K562 (cell line): ENCODE results near the gene UNC5B. TPM values are rescaled to one million over a fixed set of nuclear protein-coding genes. Genes with fewer than 3 reads are reported as not detected.

ENCODE experiments used
- CBX3 ChIP-seq, 2 experiments: IDR thresholded peaks; 1 replicate in 1 of 2; 2 replicates in 1 of 2; pipeline ENCODE4 v1.6.1; 2012; ENCODE audit warnings: inconsistent platforms in 2 of 2, low read length in 2 of 2, borderline replicate concordance in 1 of 2, control low read depth in 1 of 2
- ETV6 ChIP-seq, 3 experiments: fragments of 150-350 bp in 1 of 3; sonication (generic) in 1 of 3; formaldehyde crosslinking in 1 of 3; IDR thresholded peaks; 2 replicates each; pipeline versions ENCODE4 v1.6.1 to v1.8.0; 2014 to 2022; ENCODE audit warnings: borderline replicate concordance in 2 of 3, low read depth in 2 of 3, antibody characterized with exemption in 1 of 3, low read length in 1 of 3, mild to moderate bottlenecking in 1 of 3, missing genetic modification reagents in 1 of 3
- EWSR1 ChIP-seq: fragments of 450-650 bp; IDR thresholded peaks from 2 replicates; pipeline ENCODE4 v1.6.1; 2018; ENCODE audit warnings: borderline replicate concordance, mild to moderate bottlenecking, low read depth, moderate library complexity; ENCODE audit not compliant: partially characterized antibody
- GABPB1 ChIP-seq: sonication (generic); formaldehyde crosslinking; IDR thresholded peaks from 2 replicates; pipeline ENCODE4 v1.8.0; 2022; ENCODE audit warnings: mild to moderate bottlenecking, missing genetic modification reagents
- GATAD2A ChIP-seq: fragments of 450-650 bp; IDR thresholded peaks from 2 replicates; pipeline ENCODE4 v1.6.1; 2017
- HDAC1 ChIP-seq, 2 experiments: fragments of 450-650 bp; IDR thresholded peaks; 2 replicates each; pipeline ENCODE4 v1.6.1; 2016 to 2017; ENCODE audit warnings: inconsistent platforms in 1 of 2, mild to moderate bottlenecking in 1 of 2, moderate library complexity in 1 of 2
- HDGF ChIP-seq: fragments of 450-650 bp; IDR thresholded peaks from 2 replicates; pipeline ENCODE4 v1.6.1; 2016
- IRF1 ChIP-seq: sonication (generic); formaldehyde crosslinking; IDR thresholded peaks from 2 replicates; pipeline ENCODE4 v1.8.0; 2022; ENCODE audit warnings: missing genetic modification reagents, mild to moderate bottlenecking, borderline replicate concordance
- JUN ChIP-seq, 2 experiments: sonication (generic) in 1 of 2; formaldehyde crosslinking in 1 of 2; IDR thresholded peaks; 2 replicates each; pipeline versions ENCODE4 v1.6.1 to v1.8.0; 2012 to 2022; ENCODE audit warnings: borderline replicate concordance in 2 of 2, mild to moderate bottlenecking in 2 of 2, improper control_type of control experiment in 1 of 2, low read depth in 1 of 2, low read length in 1 of 2, missing genetic modification reagents in 1 of 2
- KAT8 ChIP-seq: fragments of 450-650 bp; IDR thresholded peaks from 2 replicates; pipeline ENCODE4 v1.6.1; 2016; ENCODE audit warnings: low read depth, mild to moderate bottlenecking
- LARP7 ChIP-seq: fragments of 450-650 bp; IDR thresholded peaks from 2 replicates; pipeline ENCODE4 v1.6.1; 2016
- MED1 ChIP-seq: sonication (generic); formaldehyde crosslinking; IDR thresholded peaks from 2 replicates; pipeline ENCODE4 v1.8.1; 2023; ENCODE audit warnings: missing genetic modification reagents, borderline replicate concordance
- MYNN ChIP-seq, 2 experiments: sonication (generic); formaldehyde crosslinking in 1 of 2; IDR thresholded peaks; 2 replicates each; pipeline versions ENCODE4 v1.5.0 to v1.6.1; 2016 to 2020; ENCODE audit warnings: antibody characterized with exemption in 1 of 2, missing genetic modification reagents in 1 of 2
- PHB ChIP-seq: fragments of 250-450 bp; sonication (Bioruptor Pico); IDR thresholded peaks from 2 replicates; pipeline ENCODE4 v1.5.0; 2021
- PURB ChIP-seq: sonication (generic); formaldehyde crosslinking; IDR thresholded peaks from 2 replicates; pipeline ENCODE4 v1.9.0; 2021; ENCODE audit warnings: low read depth, mild to moderate bottlenecking, missing genetic modification reagents
- RBM34 ChIP-seq: fragments of 200-400 bp; formaldehyde crosslinking; IDR thresholded peaks from 2 replicates; pipeline ENCODE4 v1.6.1; 2018; ENCODE audit warnings: low read length, borderline replicate concordance; ENCODE audit not compliant: insufficient read depth
- SAFB2 ChIP-seq: fragments of 200-400 bp; formaldehyde crosslinking; IDR thresholded peaks from 2 replicates; pipeline ENCODE4 v1.6.1; 2018; ENCODE audit warnings: borderline replicate concordance, low read length, low read depth, moderate library complexity; ENCODE audit not compliant: severe bottlenecking
- SMAD3 ChIP-seq: fragments of 450-650 bp; formaldehyde crosslinking; conservative IDR thresholded peaks from 2 replicates; pipeline ENCODE4 v1.4.0; 2020; ENCODE audit warnings: mild to moderate bottlenecking
- SMAD4 ChIP-seq: fragments of 250-450 bp; sonication (Bioruptor Pico); conservative IDR thresholded peaks from 2 replicates; pipeline ENCODE4 v1.8.0; 2021; ENCODE audit warnings: inconsistent platforms, mild to moderate bottlenecking, moderate library complexity
- ZKSCAN8 ChIP-seq: fragments of 200-800 bp; sonication (Bioruptor generic); IDR thresholded peaks from 2 replicates; pipeline ENCODE4 v1.6.1; 2016; ENCODE audit warnings: missing genetic modification characterization, missing compliant biosample characterization
- ZNF143 ChIP-seq: sonication (generic); formaldehyde crosslinking; IDR thresholded peaks from 2 replicates; pipeline ENCODE4 v1.9.0; 2022; ENCODE audit warnings: mild to moderate bottlenecking, missing genetic modification reagents
- polyA plus RNA-seq, 8 experiments: library from polyadenylated mRNA; depleted of rRNA in 4 of 8; stranded (reverse) in 5 of 8; unstranded in 3 of 8; fragments of >200 nt; fragmentation: Nextera tagmentation in 2 of 8; fragmentation: Illumina TruSeq in 1 of 8; extraction: Ambion mirVana in 2 of 8; extraction: Trizol in 1 of 8; gene quantifications; 2 replicates each; pipeline versions ENCODE4 v1.2.1 to v1.2.3, GENCODE V29; 2011 to 2014; ENCODE audit warnings: inconsistent platforms in 1 of 8, missing spikeins in 1 of 8
- total RNA-seq, 7 experiments: library from RNA; depleted of rRNA in 6 of 7; stranded (reverse); fragments of >200 nt in 6 of 7; fragmentation: Illumina TruSeq in 2 of 7; extraction: Trizol in 2 of 7; gene quantifications; 2 replicates each; pipeline versions ENCODE4 v1.2.1 to v1.2.3, GENCODE V29; 2011 to 2021; ENCODE audit warnings: low replicate concordance in 1 of 7
- TF ChIP-seq, protein P1 (sequence below): sonication (generic); formaldehyde crosslinking; IDR thresholded peaks from 2 replicates; pipeline ENCODE4 v1.8.0; 2022; ENCODE audit warnings: missing genetic modification reagents, mild to moderate bottlenecking, borderline replicate concordance
- TF ChIP-seq, protein P2 (sequence below): fragments of 450-650 bp; formaldehyde crosslinking; IDR thresholded peaks from 2 replicates; pipeline ENCODE4 v1.4.0; 2022; ENCODE audit warnings: mild to moderate bottlenecking, moderate library complexity
- TF ChIP-seq, protein P3 (sequence below): fragments of 250-450 bp; sonication (Bioruptor Pico); IDR thresholded peaks from 2 replicates; pipeline ENCODE4 v1.4.0; 2020; ENCODE audit warnings: borderline replicate concordance

Gene UNC5B
- total and polyA plus RNA-seq, 9 of the 15 experiments (the other 6 are each of a cell fraction or from before 2014, with no cell fraction given) = 0.10 to 8.4 (median 2.1) TPM

DNA sequence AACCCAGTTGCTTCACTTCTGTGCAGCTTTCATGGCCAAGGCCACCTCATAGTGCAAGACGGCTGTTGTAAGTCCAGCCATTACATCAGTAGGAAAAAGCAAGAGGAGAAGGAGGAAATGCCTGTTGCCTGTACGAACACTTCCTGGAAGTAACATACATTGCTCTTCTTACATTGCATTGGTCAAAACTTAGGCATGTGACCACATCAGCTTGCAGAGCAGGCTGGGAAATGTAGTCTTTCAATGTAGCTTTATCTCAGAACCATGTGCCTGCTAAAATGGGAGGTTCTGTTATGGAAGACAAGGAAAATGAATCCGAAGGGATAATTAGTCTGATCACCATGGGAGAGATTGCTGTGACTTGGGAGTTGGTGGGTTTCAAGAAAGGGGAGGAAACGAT, 111.0 kb downstream of the UNC5B start (continued):
- TF ChIP-seq, protein P1, sequence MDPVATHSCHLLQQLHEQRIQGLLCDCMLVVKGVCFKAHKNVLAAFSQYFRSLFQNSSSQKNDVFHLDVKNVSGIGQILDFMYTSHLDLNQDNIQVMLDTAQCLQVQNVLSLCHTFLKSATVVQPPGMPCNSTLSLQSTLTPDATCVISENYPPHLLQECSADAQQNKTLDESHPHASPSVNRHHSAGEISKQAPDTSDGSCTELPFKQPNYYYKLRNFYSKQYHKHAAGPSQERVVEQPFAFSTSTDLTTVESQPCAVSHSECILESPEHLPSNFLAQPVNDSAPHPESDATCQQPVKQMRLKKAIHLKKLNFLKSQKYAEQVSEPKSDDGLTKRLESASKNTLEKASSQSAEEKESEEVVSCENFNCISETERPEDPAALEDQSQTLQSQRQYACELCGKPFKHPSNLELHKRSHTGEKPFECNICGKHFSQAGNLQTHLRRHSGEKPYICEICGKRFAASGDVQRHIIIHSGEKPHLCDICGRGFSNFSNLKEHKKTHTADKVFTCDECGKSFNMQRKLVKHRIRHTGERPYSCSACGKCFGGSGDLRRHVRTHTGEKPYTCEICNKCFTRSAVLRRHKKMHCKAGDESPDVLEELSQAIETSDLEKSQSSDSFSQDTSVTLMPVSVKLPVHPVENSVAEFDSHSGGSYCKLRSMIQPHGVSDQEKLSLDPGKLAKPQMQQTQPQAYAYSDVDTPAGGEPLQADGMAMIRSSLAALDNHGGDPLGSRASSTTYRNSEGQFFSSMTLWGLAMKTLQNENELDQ (CRISPR knock-in tag) = no peak
- TF ChIP-seq MYNN (IDR thresholded peaks at IDR 0.05) = no peak
- no peak for TF ChIP-seq MYNN (CRISPR knock-in tag; IDR thresholded peaks at IDR 0.05)
- TF ChIP-seq IRF1 = no peak
- TF ChIP-seq, protein P2, sequence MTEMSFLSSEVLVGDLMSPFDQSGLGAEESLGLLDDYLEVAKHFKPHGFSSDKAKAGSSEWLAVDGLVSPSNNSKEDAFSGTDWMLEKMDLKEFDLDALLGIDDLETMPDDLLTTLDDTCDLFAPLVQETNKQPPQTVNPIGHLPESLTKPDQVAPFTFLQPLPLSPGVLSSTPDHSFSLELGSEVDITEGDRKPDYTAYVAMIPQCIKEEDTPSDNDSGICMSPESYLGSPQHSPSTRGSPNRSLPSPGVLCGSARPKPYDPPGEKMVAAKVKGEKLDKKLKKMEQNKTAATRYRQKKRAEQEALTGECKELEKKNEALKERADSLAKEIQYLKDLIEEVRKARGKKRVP (CRISPR knock-in tag) = no peak
- no peak for TF ChIP-seq HDGF
- TF ChIP-seq CBX3 (IDR thresholded peaks at IDR 0.05; ENCODE audit: borderline replicate concordance in 1 of 2, low read length in 2 of 2) = peak in 1 of 2 experiments; percentile 56; a peak in 1 of 3 replicates
- TF ChIP-seq MED1 (CRISPR knock-in tag) = no peak
- no peak for TF ChIP-seq SAFB2
- no peak for TF ChIP-seq JUN (IDR thresholded peaks at IDR 0.05; ENCODE audit: borderline replicate concordance, low read depth, low read length)
- TF ChIP-seq JUN (CRISPR knock-in tag; IDR thresholded peaks at IDR 0.05; ENCODE audit: borderline replicate concordance) = no peak
- TF ChIP-seq PHB (CRISPR knock-in tag) = no peak
- TF ChIP-seq HDAC1 (IDR thresholded peaks at IDR 0.05) = no peak
- TF ChIP-seq PURB = no peak
- TF ChIP-seq LARP7 = no peak
- TF ChIP-seq ZKSCAN8 = no peak
- TF ChIP-seq ETV6 (IDR thresholded peaks at IDR 0.05; ENCODE audit: borderline replicate concordance in 1 of 2, low read depth in 2 of 2, low read length in 1 of 2) = peak; percentile 96
- no peak for TF ChIP-seq ETV6 (CRISPR knock-in tag; IDR thresholded peaks at IDR 0.05; ENCODE audit: borderline replicate concordance)
- no peak for TF ChIP-seq RBM34
- TF ChIP-seq, protein P3, sequence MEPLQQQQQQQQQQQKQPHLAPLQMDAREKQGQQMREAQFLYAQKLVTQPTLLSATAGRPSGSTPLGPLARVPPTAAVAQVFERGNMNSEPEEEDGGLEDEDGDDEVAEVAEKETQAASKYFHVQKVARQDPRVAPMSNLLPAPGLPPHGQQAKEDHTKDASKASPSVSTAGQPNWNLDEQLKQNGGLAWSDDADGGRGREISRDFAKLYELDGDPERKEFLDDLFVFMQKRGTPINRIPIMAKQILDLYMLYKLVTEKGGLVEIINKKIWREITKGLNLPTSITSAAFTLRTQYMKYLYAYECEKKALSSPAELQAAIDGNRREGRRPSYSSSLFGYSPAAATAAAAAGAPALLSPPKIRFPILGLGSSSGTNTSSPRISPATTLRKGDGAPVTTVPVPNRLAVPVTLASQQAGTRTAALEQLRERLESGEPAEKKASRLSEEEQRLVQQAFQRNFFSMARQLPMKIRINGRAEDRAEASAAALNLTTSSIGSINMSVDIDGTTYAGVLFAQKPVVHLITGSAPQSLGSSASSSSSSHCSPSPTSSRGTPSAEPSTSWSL (CRISPR knock-in tag) = no peak
- TF ChIP-seq SMAD4 (CRISPR knock-in tag) = no peak
- no peak for TF ChIP-seq EWSR1
- peak; percentile 96 for TF ChIP-seq ZNF143
- no peak for TF ChIP-seq GABPB1 (CRISPR knock-in tag)
- TF ChIP-seq KAT8 = no peak
- TF ChIP-seq SMAD3 (CRISPR knock-in tag) = no peak
- TF ChIP-seq GATAD2A = no peak
